Smooth muscle cell (in vitro differentiated cells): ENCODE results near the gene DTX1. TPM values are rescaled to one million over a fixed set of nuclear protein-coding genes. Genes with fewer than 3 reads are reported as not detected.

ENCODE experiments used
- DNase-seq: peaks from one replicate; lab custom pipeline; 2025; ENCODE audit not compliant: unreplicated experiment; lab: John Stamatoyannopoulos, UW
- H2AFZ ChIP-seq: fragments of 200-600 bp; sonication (generic); 2 replicates; pipeline ENCODE4 v1.6.0; 2016; ENCODE audit warnings: antibody characterized with exemption, low read depth, mild to moderate bottlenecking
- H3F3A ChIP-seq: fragments of 200-600 bp; sonication (generic); 2 replicates; pipeline ENCODE4 v1.6.0; 2017; ENCODE audit warnings: antibody characterized with exemption, low read depth
- H3K27ac ChIP-seq: fragments of 200-600 bp; sonication (generic); 2 replicates; pipeline ENCODE4 v1.5.1; 2016; ENCODE audit warnings: low read depth, mild to moderate bottlenecking
- H3K27me3 ChIP-seq: fragments of 200-600 bp; sonication (generic); 2 replicates; pipeline ENCODE4 v1.6.1; 2016; ENCODE audit warnings: low read depth, mild to moderate bottlenecking
- H3K36me3 ChIP-seq: fragments of 200-600 bp; sonication (generic); 2 replicates; pipeline ENCODE4 v1.5.1; 2016; ENCODE audit warnings: low read depth
- H3K4me1 ChIP-seq: fragments of 200-600 bp; sonication (generic); 2 replicates; pipeline ENCODE4 v1.5.1; 2016; ENCODE audit warnings: low read depth
- H3K4me2 ChIP-seq: fragments of 200-600 bp; sonication (generic); 2 replicates; pipeline ENCODE4 v1.6.0; 2016; ENCODE audit warnings: mild to moderate bottlenecking
- H3K4me3 ChIP-seq: fragments of 200-600 bp; sonication (generic); 2 replicates; pipeline ENCODE4 v1.5.1; 2016; ENCODE audit warnings: mild to moderate bottlenecking
- H3K79me2 ChIP-seq: fragments of 200-600 bp; sonication (generic); 2 replicates; pipeline ENCODE4 v1.6.0; 2016; ENCODE audit warnings: low read depth, mild to moderate bottlenecking
- H3K9ac ChIP-seq: fragments of 200-600 bp; sonication (generic); 2 replicates; pipeline ENCODE4 v1.6.0; 2016; ENCODE audit warnings: low read depth
- H3K9me3 ChIP-seq: fragments of 200-600 bp; sonication (generic); replicated peaks from 2 replicates; pipeline ENCODE4 v1.5.1; 2016; ENCODE audit warnings: low read depth
- H4K20me1 ChIP-seq: fragments of 200-600 bp; sonication (generic); 2 replicates; pipeline ENCODE4 v1.6.0; 2016; ENCODE audit warnings: low read depth
- WGBS: methylation state at CpG from one replicate; pipeline ENCODE4 v1.1.7; 2016; ENCODE audit warnings: low lambda C conversion rate; 5-methylcytosine and 5-hydroxymethylcytosine counted together
- polyA plus RNA-seq: library from polyadenylated mRNA; unstranded; fragments of >200 nt; fragmentation: Nextera tagmentation; extraction: Ambion mirVana; gene quantifications from 2 replicates; pipeline ENCODE4 v1.2.1, GENCODE V29; 2016
- total RNA-seq: library from RNA; depleted of rRNA; stranded (reverse); fragments of >200 nt; gene quantifications from 2 replicates; pipeline ENCODE4 v1.2.3, GENCODE V29; 2014
- TF ChIP-seq, protein P1 (sequence below): fragments of 200-600 bp; sonication (generic); IDR thresholded peaks from 2 replicates; pipeline ENCODE4 v1.5.1; 2017; ENCODE audit warnings: borderline replicate concordance, mild to moderate bottlenecking, antibody characterized with exemption; ENCODE audit not compliant: insufficient read depth, poor library complexity, severe bottlenecking

The DTX1 gene
- total and polyA plus RNA-seq, 2 experiments from 2014 or later: 0.09 to 1.1 TPM

DNA sequence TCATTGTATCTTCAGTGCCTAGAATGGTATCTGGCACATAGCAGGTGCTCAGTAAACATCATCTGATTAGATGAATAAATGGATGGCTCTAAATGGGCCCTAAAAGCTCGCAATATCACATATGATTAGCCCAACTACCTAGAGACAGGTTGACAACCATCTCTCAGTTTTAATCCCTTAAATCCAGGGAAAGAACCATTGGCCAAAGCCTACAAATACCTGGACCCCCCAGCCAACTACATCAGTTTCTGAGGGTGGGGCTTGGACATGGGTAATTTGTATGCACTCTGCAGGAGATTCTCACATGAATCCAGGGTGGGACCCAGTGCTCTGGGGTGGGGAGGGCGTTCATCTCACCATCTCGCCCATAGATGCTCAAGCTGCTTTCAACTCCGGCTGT is 4.8 kb upstream of the DTX1 start:
- H2AFZ ChIP-seq: no peak overlapping the region
- TF ChIP-seq, protein P1, sequence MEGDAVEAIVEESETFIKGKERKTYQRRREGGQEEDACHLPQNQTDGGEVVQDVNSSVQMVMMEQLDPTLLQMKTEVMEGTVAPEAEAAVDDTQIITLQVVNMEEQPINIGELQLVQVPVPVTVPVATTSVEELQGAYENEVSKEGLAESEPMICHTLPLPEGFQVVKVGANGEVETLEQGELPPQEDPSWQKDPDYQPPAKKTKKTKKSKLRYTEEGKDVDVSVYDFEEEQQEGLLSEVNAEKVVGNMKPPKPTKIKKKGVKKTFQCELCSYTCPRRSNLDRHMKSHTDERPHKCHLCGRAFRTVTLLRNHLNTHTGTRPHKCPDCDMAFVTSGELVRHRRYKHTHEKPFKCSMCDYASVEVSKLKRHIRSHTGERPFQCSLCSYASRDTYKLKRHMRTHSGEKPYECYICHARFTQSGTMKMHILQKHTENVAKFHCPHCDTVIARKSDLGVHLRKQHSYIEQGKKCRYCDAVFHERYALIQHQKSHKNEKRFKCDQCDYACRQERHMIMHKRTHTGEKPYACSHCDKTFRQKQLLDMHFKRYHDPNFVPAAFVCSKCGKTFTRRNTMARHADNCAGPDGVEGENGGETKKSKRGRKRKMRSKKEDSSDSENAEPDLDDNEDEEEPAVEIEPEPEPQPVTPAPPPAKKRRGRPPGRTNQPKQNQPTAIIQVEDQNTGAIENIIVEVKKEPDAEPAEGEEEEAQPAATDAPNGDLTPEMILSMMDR: no peak

DNA sequence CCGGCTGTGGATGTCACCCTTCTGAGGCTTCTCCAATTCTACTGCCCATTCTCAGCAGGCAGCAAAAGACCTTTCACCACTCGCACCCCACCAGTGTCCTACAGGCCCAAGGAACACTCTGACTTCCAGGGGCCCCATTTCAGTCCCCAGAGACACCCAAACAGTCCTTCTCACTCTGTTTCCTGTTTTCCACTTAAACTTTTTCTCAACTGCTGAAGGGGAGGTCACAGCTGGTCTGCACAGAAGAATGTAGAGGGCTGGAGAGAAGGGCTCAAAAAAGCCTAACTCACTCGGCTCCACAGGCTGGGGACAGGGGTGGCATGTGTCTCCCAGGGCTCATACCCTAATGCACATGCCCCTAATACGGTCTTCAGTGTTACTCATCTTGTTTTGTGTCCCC is 4.2 kb upstream of the DTX1 start:
- Histone ChIP-seq H3K4me3 (no peak overlapping the region), H3K27ac (no peak overlapping the region), H3K27me3 (peaks cover 80% of the 10 kb centered on the region), H3K79me2 (no peaks in the 10 kb centered on the region), H3K9ac (no peak overlapping the region), H3K4me2 (no peak overlapping the region), H4K20me1 (no peaks in the 10 kb centered on the region), H2AFZ (no peak overlapping the region), H3K36me3 (no peaks in the 10 kb centered on the region), H3K4me1 (peaks cover 8% of the 10 kb centered on the region), H3F3A (no peaks in the 10 kb centered on the region), H3K9me3 (no peaks in the 10 kb centered on the region)
- 79% methylated on average over 4 of the region's 4 CpGs for WGBS
- TF ChIP-seq, protein P1: no peak
- no peak for DNase-seq

More for the DNA sequence above, 4.8 kb upstream of the DTX1 start:
- Histone ChIP-seq H3F3A (no peaks in the 10 kb centered on the region), H3K27me3 (peaks cover 74% of the 10 kb centered on the region), H3K4me2 (no peak overlapping the region), H3K9ac (no peak overlapping the region), H3K79me2 (no peaks in the 10 kb centered on the region), H3K9me3 (no peaks in the 10 kb centered on the region), H3K4me1 (peaks cover 3% of the 10 kb centered on the region), H3K36me3 (no peaks in the 10 kb centered on the region), H3K27ac (no peak overlapping the region), H4K20me1 (no peaks in the 10 kb centered on the region), H3K4me3 (no peak overlapping the region)
- no peak for DNase-seq
- WGBS: 88% methylated on average over 4 of the region's 4 CpGs

DNA sequence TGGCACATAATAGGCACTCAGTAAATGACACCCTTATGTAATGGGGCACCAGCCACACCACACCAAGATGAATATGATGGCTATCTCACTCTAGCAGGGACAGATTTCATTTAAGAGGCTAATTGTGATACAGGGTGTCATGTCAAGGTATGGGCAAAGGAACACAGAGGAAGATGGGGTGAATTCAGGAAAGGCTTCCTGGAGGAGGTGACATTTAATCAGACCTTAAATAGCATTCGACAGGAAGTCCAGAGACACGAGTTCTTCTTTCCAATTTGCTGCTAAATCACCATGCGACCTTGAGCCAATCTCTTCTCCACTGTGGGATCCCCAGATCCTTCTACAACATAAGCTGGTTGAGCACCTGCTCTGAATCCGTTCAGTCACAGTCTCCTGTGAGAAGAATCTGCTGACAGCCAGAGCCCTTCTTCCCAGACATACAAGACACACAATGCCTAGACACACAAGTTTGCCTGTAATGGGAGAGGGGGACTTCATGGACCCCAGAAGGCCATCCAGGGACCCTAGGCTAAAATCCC is 1.5 kb upstream of the DTX1 start:
- no peak overlapping the region for H3K4me2 ChIP-seq
- H3K36me3 ChIP-seq: no peaks in the 10 kb centered on the region
- H2AFZ ChIP-seq: no peak overlapping the region
- no peaks in the 10 kb centered on the region for H4K20me1 ChIP-seq
- H3K9me3 ChIP-seq: no peaks in the 10 kb centered on the region
- TF ChIP-seq, protein P1: no peak
- WGBS: 82% methylated on average over 4 of the region's 4 CpGs
- H3K27me3 ChIP-seq: peaks cover 97% of the 10 kb centered on the region
- H3K27ac ChIP-seq: no peak overlapping the region
- H3F3A ChIP-seq: no peaks in the 10 kb centered on the region
- DNase-seq: no peak
- no peak overlapping the region for H3K4me3 ChIP-seq
- H3K4me1 ChIP-seq: peaks cover 8% of the 10 kb centered on the region
- H3K79me2 ChIP-seq: no peaks in the 10 kb centered on the region
- H3K9ac ChIP-seq: no peak overlapping the region
